Measurements from ENCODE around the gene NCAPG2. TPM values are rescaled to one million over a fixed set of nuclear protein-coding genes. Genes with fewer than 3 reads are reported as not detected.

NCAPG2 gene
- total RNA-seq, 1 donor from 2014 or later: 6.4 TPM

DNA sequence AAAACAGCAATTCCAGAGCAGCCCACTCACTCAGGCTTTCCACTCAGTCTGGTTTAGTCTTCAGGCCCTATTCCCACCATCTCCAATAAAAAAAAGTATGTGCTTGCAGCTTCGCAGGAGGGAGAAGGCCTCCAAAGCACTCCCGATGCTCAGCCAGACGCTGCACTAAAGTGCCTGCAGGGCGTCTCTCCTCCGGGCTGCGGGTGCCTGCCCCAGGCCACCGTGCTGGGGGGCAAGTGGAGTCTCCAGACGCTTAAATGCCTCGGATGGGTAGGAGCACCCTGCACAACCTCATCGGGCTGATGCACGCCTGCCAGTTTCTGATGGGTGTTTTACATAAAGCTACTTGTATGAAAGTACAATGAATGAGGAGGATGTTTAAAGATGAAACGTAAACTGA lies 31.3 kb upstream of the NCAPG2 start:
- DNase-seq (ENCODE audit: missing footprints) (no peak), ATAC-seq (no peak)
- intact Hi-C loops (cut with DNase I): no loop called here

DNA sequence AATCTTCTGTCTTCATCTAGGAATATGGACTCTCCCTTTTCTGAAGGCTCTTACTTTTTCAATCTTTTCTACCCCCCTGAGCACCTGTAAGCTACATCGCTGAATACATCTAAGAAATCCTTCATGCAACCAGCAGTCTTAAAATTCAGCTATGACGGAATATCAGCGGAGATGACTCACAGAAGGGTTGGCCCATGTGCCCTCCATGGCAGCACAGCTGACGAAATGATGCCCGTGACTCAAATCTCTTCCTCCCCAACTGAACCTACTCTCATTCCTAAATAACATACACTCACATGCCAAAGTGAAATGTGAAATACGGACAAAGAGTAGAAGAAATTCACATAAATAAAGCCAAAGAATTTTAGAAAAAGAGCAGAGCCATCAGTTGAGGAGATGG lies 30.3 kb upstream of the NCAPG2 start:
- ATAC-seq (no peak), DNase-seq (ENCODE audit: missing footprints) (no peak)
- intact Hi-C loops (cut with DNase I): no loop called here

DNA sequence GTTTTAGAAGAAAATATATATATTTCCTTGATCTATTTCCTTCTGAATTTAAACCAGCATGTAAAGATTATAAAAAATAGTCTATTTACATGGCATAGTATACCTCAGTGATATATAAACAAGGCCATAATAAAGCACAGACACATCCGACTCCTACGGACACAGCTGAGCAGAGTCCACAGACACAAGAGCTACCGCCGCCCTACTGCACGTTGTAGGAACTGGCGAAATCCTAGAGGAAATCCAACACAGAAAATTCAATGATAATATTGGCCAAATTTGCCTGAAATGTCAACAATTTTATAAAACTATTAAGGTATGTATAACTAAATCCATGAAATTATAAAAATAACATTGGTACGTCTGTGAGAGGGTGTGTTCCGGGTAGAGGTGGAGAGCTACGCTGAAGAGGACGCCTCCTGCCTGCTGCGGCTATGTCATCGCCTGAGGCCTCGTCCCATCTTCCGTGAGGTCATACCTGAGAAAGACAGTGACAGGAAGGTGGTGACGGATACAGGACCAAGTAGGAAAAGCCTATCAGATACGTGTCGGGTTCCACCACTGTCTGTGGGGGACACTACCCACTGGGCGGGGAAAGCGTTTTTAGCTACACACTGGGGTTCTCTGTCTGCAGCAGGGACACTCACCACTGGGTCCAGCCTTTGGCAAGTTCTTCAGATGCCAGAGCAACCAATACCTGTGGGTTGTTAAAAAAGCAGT lies 29.3 kb upstream of the NCAPG2 start:
- DNase-seq (ENCODE audit: missing footprints) (no peak), ATAC-seq (no peak)
- intact Hi-C loops (cut with DNase I): no loop called here

DNA sequence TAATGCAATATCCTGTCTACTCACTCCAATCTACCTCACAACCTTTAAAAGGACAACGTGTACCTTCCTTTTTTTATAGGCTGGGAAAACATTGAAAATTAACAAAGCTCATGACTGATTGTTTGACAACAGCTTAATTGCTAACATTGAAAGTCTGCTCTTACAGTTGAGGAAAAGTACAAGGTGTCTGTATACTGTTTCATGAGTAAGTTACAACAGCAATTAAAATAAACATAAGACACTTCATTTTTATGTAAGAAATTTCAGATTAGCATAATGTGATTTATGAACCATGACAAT lies 28.6 kb upstream of the NCAPG2 start:
- no peak for ATAC-seq
- intact Hi-C loops (cut with DNase I): no loop called here
- DNase-seq (ENCODE audit: missing footprints): no peak

DNA sequence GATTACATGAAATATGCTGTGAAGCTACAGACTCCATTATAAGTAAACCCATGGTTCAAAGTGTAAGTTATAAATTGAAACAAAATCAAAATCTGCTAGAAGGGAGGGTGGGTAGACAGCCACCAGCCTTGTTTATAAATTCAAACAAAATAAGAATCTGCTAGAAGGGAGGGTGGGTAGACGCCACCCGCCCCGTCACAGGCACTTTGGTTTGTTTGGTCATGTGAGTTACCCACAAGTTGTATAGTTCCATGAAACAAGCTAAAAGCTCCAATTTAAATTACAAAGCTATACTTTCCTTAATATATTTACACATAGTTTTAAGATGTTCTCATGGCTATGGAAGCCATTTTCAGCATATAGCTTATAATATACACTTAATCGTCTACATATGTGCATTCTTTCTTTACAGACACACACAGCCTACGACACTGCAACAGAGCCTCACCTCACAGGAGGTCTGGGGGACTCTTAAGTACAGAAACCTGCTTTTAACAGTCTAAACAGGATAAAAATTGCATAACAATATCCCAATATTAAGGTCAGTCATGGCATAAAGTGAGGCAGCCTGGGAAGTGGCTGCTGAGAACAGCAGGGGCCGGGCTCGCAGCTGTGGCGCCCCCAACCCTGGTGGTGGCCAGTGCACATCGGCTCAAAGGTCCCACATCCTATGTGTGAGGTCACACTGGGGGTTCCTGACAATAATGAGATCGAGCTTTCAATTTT lies 28.1 kb upstream of the NCAPG2 start:
- DNase-seq (ENCODE audit: missing footprints) (no peak), ATAC-seq (no peak)
- intact Hi-C loops (cut with DNase I): no loop called here

DNA sequence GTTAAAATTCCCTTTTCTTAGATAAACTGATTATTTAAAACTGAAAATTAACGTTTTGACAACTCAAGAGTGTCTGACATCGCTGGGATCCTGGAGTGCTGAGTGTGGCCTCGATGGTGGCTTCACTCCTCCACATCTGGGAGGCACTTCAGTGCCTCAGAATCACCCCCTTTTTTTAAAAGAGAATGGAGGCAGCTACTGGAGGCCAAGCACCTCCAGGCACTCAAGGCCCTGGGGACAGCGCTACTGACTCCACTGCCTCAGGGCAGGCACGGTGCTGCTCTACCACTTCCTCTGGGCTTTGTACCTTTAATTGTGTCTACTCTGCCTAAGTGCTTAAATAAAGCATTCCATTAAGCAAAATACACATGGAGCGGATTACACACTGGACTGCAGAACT lies 27.2 kb upstream of the NCAPG2 start:
- ATAC-seq (no peak), DNase-seq (ENCODE audit: missing footprints) (no peak)
- intact Hi-C loops (cut with DNase I): no loop called here

DNA sequence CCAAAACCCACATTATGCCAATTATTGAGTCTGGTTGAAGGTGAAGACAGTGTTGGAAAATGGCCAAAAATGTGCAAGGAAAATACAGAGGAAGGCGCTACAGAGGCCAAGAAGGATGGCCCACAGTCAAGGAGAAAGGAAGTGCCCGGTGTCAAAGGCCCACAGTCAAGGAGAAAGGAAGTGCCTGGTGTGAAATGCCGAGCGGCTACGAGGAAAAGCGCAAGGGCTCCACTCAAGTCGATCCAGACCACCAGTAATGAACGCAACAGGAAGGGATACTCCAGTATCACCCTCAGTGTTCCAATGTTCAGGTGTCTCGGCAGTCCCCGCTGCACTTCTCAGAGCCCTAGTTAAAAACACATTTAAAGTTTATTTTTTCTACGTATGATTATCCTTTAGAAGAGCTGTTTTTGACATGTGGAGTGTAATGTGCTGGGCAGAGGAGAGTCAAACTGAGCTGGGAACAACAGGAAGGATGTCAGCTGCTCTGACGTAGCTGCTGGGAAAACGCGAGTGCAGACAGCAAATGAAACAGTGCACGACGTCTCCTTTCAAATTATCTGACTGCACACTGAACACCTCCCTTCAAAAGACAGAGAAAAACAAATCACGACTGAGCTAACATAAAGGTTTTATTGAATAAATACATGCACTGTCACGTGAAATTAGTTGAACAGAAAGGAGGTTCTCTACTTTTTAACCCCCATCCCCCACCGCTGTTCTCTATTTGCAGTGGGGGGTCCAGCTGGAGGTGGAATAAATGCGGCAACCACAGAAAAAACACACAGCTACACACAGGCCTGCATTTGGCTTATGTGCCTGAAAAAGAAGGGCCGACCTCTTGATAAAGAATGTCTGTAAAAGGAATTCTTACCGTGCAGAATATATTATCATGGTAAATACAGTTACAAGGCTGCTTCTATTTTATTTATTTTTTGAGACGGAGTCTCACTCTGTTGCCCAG lies 26.1 kb upstream of the NCAPG2 start:
- ATAC-seq: no peak
- intact Hi-C loops (cut with DNase I): no loop called here

DNA sequence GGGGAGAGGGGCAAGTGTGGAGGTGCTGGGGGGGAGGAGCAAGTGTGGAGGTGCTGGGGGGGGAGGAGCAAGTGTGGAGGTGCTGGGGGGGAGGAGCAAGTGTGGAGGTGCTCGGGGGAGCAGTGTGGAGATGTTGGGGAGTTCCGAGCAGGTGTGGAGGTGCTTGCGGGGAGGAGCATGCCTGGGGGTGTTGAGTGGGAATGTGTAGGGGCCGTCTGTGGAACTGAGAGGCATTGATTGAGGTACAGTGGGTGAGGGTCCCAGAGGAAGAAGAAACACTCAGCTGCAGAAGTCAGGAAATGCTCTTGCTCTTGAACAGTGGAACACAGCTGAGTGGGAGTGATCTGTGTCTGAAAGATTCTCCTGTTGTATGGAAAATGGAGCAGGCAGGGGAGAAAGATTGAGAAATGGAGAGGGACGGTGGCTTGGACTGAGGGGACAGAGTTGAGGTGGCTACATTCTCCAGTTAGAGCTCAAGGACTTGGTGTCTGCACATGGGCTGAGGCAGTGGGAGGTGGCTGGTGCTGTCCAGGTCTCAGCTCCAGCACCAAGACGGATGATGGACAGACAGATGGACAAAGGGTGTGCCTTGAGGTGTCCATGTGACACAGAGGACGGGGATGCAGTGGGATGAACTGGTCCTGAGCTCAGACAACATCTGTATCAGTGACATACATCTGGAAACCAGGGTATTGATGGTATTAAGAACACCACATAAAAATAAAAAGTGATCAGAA lies 25.2 kb upstream of the NCAPG2 start:
- ATAC-seq (no peak), DNase-seq (ENCODE audit: missing footprints) (no peak)
- intact Hi-C loops (cut with DNase I): no loop called here

More for the DNA sequence above, 26.1 kb upstream of the NCAPG2 start:
- DNase-seq (ENCODE audit: missing footprints): no peak

DNA sequence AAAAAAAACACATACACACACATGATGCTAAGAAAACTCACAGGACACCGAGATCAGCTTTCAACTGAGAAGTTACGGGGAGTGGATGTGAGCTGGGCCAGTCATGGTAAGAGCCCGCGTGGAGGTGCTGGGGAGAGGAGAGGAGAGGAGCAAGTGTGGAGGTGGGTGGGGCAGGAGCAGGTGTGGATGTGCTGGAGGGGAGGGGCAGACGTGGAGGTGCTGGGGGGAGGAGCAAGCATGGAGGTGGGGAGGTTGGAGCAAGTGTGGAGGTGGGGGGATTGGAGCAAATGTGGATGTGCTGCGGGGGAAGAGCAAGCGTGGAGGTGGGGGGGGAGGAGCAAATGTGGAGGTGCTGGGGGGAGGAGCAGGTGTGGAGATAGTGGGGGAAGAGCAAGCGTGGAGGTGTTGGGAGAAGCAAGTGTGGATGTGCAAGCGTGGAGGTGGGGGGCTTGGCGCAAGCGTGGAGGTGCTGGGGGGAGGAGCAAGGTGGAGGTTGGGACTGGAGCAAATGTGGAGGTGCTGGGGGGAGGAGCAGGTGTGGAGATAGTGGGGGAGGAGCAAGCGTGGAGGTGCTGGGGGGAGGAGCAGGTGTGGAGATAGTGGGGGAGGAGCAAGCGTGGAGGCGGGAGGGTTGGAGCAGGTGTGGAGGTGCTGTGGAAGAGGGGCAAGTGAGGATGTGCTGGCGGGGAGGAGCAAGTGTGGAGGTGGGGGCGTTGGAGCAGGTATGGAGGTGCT lies 24.5 kb upstream of the NCAPG2 start:
- DNase-seq (ENCODE audit: missing footprints) (no peak), ATAC-seq (no peak)
- intact Hi-C loops (cut with DNase I): no loop called here

DNA sequence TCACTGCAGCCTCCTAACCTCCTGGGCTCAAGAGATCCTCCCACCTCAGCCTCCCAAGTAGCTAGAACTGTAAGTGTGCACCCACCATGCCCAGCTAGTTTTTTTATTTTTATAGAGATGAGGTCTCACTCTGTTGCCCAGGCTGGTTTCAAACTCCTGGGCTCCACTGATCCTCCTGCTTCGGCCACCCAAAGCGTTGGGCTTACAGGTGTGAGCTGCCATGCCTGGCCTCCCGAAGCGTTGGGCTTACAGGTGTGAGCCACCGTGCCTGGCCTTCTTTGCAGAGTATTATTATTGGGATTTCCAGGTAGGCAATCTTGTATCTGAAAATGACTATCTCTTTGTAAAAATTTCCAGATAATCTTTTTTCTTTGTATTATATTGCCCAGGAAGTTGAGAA lies 23.1 kb upstream of the NCAPG2 start:
- ATAC-seq (no peak), DNase-seq (ENCODE audit: missing footprints) (no peak)
- intact Hi-C loops (cut with DNase I): no loop called here

DNA sequence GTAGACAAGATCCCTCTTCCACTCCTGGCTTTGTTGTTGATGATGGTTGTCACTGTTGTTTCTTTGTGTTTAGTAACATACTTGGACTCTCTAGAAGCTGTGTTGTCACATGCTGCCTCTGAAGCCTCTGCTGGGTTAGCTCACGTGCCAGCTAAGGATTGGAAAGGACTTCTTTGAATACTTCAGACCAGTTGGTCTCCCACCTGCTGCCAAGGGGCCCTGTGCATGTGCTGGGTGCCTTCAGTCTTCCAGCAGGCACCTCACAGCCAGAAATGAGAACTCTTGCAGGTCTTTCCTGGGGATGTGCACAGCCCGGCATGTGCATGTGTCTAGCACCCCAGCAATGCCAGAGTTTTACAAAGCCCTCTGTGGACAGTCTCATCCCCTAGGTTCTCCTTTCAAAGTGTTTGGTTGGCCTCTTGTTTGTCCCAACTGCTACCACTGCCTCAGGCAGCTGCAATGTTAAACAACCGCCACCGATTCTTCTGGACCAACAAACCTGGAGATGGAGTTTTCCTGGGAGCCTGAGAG lies 21.7 kb upstream of the NCAPG2 start:
- intact Hi-C loops (cut with DNase I): no loop called here
- ATAC-seq: no peak
- DNase-seq (ENCODE audit: missing footprints): no peak

DNA sequence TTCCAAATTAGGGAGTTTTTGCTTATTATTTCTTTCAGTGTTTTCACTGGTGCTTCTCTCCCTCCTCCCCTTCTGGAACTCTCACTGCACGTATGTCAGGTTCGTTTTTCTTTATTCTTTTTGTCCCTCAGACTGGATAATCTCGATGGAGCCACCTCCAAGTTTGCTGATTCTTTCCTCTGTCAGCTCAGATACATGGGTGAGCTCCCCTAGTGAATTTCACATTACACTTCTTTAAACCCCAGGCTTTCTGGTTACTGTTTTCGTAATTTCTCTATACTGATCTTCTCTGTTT lies 20.8 kb upstream of the NCAPG2 start:
- DNase-seq (ENCODE audit: missing footprints) (no peak), ATAC-seq (no peak)
- intact Hi-C loops (cut with DNase I): no loop called here

DNA sequence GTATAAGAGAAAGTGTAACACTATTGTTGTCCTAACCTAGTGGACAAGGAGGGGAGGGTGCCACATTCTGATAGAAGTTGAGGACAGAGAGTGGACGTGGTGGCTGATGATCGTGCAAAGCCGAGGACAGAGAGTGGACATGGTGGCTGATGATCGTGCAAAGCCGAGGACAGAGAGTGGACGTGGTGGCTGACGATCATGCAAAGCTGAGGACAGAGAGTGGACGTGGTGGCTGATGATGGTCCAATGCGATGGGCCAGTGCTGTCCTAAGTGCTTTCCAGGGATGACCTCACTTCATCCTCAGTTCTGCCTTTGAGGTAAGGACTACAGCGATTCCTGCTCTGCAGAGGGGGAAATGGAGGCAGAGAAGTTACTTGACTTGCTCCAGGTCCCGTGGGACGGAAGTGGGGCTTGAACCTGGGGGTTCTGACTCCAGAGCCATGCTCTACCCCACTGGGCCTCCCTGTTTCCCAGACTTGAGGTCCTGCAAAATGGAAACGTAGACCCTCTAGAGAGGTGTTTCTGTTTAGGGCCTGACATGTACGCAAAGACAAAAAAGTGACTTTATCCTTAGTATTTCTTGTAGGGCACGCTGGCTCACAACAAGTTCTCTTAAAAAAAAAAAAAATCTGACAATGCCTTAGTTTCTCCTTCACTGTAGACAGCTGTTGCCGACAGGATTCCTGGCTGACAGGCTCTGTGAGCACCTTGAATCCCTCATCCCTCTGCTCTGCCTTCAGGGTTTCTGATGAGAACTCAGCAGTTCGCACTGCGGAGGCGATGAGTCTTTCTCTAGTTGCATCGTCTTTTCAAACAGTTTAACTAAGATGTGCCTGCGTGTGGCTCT lies 20.3 kb upstream of the NCAPG2 start:
- intact Hi-C loops (cut with DNase I): no loop called here
- ATAC-seq: no peak

DNA sequence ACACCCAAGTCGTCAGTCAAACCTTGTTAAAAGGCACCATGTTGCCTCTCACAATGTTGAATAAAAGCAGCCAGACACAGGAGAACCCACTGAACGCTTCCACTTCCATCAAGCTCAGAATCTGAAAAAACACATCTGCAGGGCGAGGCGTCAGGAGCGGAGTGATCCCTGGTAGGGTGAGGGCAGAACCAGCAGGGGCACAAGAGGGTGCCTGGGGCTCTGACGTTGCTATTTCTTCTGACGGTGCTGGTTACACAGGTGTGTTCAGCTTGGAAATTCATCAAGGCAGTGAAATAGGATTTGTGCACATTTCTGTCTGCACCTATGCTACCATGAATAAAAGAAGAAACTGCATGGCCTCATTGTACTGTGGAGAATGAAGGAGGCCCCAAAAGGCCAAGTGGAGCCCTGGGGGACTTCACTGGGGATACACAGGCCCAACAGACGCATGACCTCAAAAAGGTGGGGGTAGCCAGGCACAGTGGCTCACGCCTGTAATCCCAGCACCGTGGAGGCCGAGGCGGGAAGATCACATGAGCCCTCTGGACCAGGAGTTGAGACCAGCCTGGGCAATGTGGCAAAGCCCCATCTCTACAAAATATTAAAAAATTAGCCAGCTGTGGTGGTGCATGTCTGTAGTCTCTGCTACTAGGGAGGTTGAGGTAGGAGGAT lies 19.2 kb upstream of the NCAPG2 start:
- ATAC-seq (no peak), DNase-seq (ENCODE audit: missing footprints) (no peak)
- intact Hi-C loops (cut with DNase I): no loop called here

More for the DNA sequence above, 20.3 kb upstream of the NCAPG2 start:
- DNase-seq (ENCODE audit: missing footprints): no peak

DNA sequence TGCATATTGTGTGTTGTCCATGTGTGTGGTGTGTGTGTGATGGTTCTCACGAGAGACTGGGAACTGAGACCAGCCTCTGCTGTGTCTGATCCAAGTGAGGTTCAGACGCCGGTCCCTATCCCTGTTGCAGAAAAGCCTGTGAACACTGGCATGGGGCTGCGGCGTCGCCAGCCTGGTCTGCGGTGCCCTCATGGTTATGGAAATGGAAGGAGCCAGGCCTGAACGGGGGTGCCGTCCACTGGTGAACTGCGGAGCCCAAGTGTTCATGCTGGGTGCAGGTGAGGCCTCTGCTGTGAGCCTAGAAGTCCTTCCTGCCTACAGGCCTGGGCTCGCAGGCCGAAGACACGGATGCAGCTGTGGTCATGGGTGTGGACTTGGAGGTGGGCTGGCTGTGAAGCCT lies 18.7 kb upstream of the NCAPG2 start:
- DNase-seq (ENCODE audit: missing footprints) (no peak), ATAC-seq (no peak)
- intact Hi-C loops (cut with DNase I): no loop called here

DNA sequence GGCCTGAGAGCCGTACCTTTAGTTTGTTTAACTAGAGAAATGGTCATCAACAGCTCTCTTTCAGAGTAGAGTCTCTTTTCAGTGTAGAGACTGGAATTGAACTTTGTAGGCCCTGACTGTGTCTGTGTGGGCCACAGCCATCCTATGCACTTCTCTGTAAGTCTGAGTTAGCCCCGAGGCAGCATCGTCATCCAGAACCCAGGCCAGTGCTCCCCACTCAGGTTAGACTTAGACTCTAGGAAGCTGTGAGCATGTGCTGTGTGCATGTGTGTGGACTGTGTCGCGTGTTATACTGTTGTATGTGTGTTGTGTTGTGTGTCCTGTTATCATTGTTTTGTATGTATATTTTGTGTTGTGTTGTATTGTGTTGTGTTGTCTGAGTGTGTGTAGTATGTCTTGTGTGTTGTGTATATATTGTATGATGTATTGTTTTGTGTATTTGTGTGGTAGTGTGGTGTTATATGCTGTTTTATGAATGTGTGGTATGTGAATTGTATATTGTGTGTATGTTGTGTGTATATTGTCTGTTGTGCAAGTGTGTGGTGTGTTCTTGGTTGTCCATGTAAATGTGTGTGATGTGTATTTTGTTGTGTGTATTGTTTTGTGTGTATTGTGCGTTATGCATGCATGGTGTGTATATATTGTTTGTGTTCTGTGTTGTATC lies 18.1 kb upstream of the NCAPG2 start:
- ATAC-seq (no peak), DNase-seq (ENCODE audit: missing footprints) (no peak)
- intact Hi-C loops (cut with DNase I): no loop called here

DNA sequence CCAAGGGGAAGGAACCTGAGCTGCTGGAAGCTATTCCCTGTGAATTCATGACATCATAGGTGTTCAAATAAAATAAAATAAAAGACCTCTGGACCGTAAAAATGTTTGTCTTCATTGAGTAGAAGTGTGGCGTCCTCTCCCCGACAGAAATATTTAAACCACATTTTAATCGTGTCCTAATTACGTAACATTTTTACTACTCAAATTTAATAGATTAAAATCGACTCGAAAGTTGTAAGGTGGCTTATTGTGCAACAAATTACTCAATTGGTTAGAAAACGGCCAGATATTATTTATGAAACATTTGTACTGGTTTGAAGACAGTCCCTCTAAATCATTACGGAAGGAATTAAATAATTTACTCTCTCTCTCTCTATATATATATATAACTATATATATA lies 15.5 kb upstream of the NCAPG2 start:
- no peak for DNase-seq (ENCODE audit: missing footprints)
- ATAC-seq: no peak
- intact Hi-C loops (cut with DNase I): no loop called here

Measured in Right ventricle myocardium inferior (tissue), 1 donor.